OCI-LY7 (cell line): Measurements from ENCODE around the gene PTGDS. TPM values are rescaled to one million over a fixed set of nuclear protein-coding genes. Genes with fewer than 3 reads are reported as not detected.

ENCODE experiments used
- BruUV-seq: library from RNA; stranded (reverse); fragments of 400-500 nt; replicated peaks from 2 replicates; lab custom pipeline; 2021; lab: Mats Ljungman, UMichigan
- CTCF ChIA-PET: fragments of 300-600 bp; sonication (Branson Sonifier 250); formaldehyde crosslinking; loops from one replicate; lab custom pipeline; 2022; ENCODE audit warnings: antibody characterized with exemption; ENCODE audit not compliant: unreplicated experiment; lab: Charles Lee
- POLR2A ChIA-PET: fragments of 300-600 bp; sonication (Branson Sonifier 250); formaldehyde crosslinking; loops from one replicate; lab custom pipeline; 2022; ENCODE audit warnings: antibody characterized with exemption; lab: Charles Lee
- DNase-seq: peaks from one replicate; pipeline ENCODE4 v3.0.0-alpha.2; 2015; ENCODE audit warnings: low spot score
- H2AFZ ChIP-seq: fragments of 200-600 bp; sonication (generic), shearing (Covaris generic); 2 replicates; pipeline ENCODE4 v1.6.1; 2014; ENCODE audit warnings: mild to moderate bottlenecking, antibody characterized with exemption, low read length, moderate library complexity
- H3K27ac ChIP-seq: fragments of 200-600 bp; sonication (generic); 2 replicates; pipeline ENCODE4 v1.5.1; 2014; ENCODE audit warnings: mixed run types, low read depth, mild to moderate bottlenecking, moderate library complexity, low read length, inconsistent platforms; ENCODE audit not compliant: poor library complexity, severe bottlenecking
- H3K36me3 ChIP-seq: fragments of 200-600 bp; sonication (generic); 2 replicates; pipeline ENCODE4 v1.6.1; 2014; ENCODE audit warnings: mild to moderate bottlenecking, antibody characterized with exemption, low read length, moderate library complexity, mixed read lengths; ENCODE audit not compliant: insufficient read depth
- H3K4me1 ChIP-seq: fragments of 200-600 bp; sonication (generic); 2 replicates; pipeline ENCODE4 v1.5.1; 2014; ENCODE audit warnings: mild to moderate bottlenecking, low read length; ENCODE audit not compliant: insufficient read depth, poor library complexity, severe bottlenecking
- H3K4me2 ChIP-seq: fragments of 200-600 bp; sonication (generic); 2 replicates; pipeline ENCODE4 v1.6.1; 2014; ENCODE audit warnings: mild to moderate bottlenecking, low read length
- H3K4me3 ChIP-seq: fragments of 200-600 bp; sonication (generic); 2 replicates; pipeline ENCODE4 v1.5.1; 2014; ENCODE audit warnings: mild to moderate bottlenecking, low read depth, low read length; ENCODE audit not compliant: poor library complexity, severe bottlenecking
- H3K79me2 ChIP-seq: fragments of 200-600 bp; sonication (generic); 2 replicates; pipeline ENCODE4 v1.6.1; 2016; ENCODE audit warnings: low read depth, mild to moderate bottlenecking, low read length, moderate library complexity, mixed read lengths; ENCODE audit not compliant: insufficient read depth
- H3K9me2 ChIP-seq: fragments of 200-600 bp; sonication (generic); 2 replicates; pipeline ENCODE4 v1.6.1; 2016; ENCODE audit warnings: mild to moderate bottlenecking, low read length, mixed read lengths; ENCODE audit not compliant: insufficient read depth
- H3K9me3 ChIP-seq: fragments of 200-600 bp; sonication (generic); 2 replicates; pipeline ENCODE4 v1.6.1; 2014; ENCODE audit warnings: mild to moderate bottlenecking, mixed run types, low read length, mixed read lengths
- H4K20me1 ChIP-seq: fragments of 200-600 bp; sonication (generic); 2 replicates; pipeline ENCODE4 v1.6.1; 2014; ENCODE audit warnings: mild to moderate bottlenecking, antibody characterized with exemption, low read length, moderate library complexity, mixed read lengths; ENCODE audit not compliant: insufficient read depth
- EZH2phosphoT487 ChIP-seq: fragments of 200-600 bp; sonication (generic); IDR thresholded peaks from 2 replicates; pipeline ENCODE4 v1.6.1; 2018; ENCODE audit warnings: low read depth, borderline replicate concordance, mild to moderate bottlenecking, mixed run types, antibody characterized with exemption, low read length, moderate library complexity, mixed read lengths
- intact Hi-C: fragments of 100-400 bp; cut with micrococcal nuclease; formaldehyde crosslinking; loops from one replicate; pipeline ENCODE4 v1.10.0; 2022; ENCODE audit not compliant: unreplicated experiment
- total RNA-seq, 2 experiments: library from RNA; depleted of rRNA in 1 of 2; stranded (reverse); fragments of >200 nt in 1 of 2; shearing (Covaris generic) in 1 of 2; gene quantifications; 2 replicates each; pipeline ENCODE4 v1.2.3, GENCODE V29; 2014 to 2022
- TF ChIP-seq, protein P1 (sequence below): fragments of 200-600 bp; sonication (generic); conservative IDR thresholded peaks from 2 replicates; pipeline ENCODE4 v1.5.1; 2014; ENCODE audit warnings: mild to moderate bottlenecking, antibody characterized with exemption, low read length, moderate library complexity, mixed read lengths

The PTGDS gene
- total RNA-seq, 2 experiments from 2014 or later = not detected

DNA sequence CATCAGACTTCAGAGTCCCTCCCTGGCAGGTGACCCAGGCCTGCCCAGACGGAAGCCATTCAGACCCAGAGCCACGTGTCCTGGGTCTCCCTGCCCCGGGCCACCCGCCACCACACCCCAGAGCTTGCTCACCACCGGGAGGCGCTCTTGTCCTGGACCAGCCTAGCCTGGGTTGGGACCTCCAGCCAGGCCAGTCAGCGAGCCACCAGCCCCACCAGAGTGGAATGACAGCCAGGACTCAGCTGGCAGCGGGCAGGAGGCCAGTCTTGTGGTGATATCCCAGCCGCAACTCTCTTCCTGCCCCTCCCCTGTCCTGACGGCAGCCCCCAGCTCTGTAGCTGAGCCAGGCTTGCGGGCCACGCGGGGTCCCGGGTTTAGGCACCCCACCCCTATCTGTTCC, 1.7 kb upstream of the PTGDS start:
- H2AFZ ChIP-seq = no peak overlapping the region
- H3K9me3 ChIP-seq = no peaks in the 10 kb centered on the region
- no peaks in the 10 kb centered on the region for H3K4me1 ChIP-seq
- intact Hi-C loops = no loop called here
- no peaks in the 10 kb centered on the region for H3K79me2 ChIP-seq
- H3K9me2 ChIP-seq = no peaks in the 10 kb centered on the region
- H3K27ac ChIP-seq = no peak overlapping the region
- no peaks in the 10 kb centered on the region for H4K20me1 ChIP-seq
- TF ChIP-seq, protein P1, sequence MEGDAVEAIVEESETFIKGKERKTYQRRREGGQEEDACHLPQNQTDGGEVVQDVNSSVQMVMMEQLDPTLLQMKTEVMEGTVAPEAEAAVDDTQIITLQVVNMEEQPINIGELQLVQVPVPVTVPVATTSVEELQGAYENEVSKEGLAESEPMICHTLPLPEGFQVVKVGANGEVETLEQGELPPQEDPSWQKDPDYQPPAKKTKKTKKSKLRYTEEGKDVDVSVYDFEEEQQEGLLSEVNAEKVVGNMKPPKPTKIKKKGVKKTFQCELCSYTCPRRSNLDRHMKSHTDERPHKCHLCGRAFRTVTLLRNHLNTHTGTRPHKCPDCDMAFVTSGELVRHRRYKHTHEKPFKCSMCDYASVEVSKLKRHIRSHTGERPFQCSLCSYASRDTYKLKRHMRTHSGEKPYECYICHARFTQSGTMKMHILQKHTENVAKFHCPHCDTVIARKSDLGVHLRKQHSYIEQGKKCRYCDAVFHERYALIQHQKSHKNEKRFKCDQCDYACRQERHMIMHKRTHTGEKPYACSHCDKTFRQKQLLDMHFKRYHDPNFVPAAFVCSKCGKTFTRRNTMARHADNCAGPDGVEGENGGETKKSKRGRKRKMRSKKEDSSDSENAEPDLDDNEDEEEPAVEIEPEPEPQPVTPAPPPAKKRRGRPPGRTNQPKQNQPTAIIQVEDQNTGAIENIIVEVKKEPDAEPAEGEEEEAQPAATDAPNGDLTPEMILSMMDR = peak; percentile 59
- no peak for TF ChIP-seq EZH2phosphoT487
- no peak overlapping the region for H3K4me2 ChIP-seq
- BruUV-seq = no TSS peak
- no peak overlapping the region for H3K4me3 ChIP-seq
- no peaks in the 10 kb centered on the region for H3K36me3 ChIP-seq
- DNase-seq = peak; percentile 28
- ChIA-PET CTCF (interaction anchor here (0.6 to 1.1 kb wide), 2 partner anchors 23 to 92 kb away, joined by 4 to 9 read pairs; no protein-coding TSS in a partner anchor), POLR2A (interaction anchor here (0.6 kb wide), 1 partner anchor 59 kb away, joined by 3 read pairs; no protein-coding TSS in a partner anchor)

DNA sequence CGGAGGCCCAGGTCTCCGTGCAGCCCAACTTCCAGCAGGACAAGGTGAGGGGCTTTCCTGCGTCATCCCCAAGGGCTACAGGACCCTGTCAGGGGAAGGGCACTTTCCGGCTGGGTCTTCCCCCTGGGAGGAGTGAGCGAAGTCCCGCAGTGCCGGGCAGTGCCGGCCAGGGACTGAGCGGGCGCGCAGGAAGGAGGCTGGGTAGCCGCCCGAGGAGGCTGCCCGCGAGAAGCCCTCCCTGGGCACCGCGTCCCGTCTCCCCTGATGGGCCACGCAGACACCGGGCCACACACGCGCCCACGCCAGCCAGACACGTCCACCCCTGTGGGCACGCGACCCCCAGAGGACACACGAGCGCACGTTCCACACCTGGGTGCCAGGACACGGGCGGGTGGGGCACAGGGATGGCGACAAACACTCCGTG, 357 bp downstream of the PTGDS start:
- Histone ChIP-seq H2AFZ (no peak overlapping the region), H3K27ac (no peak overlapping the region)

More for the DNA sequence above, 357 bp downstream of the PTGDS start:
- Histone ChIP-seq H3K4me3 (no peak overlapping the region), H3K4me2 (no peak overlapping the region), H3K9me3 (no peaks in the 10 kb centered on the region), H4K20me1 (no peaks in the 10 kb centered on the region), H3K4me1 (no peaks in the 10 kb centered on the region), H3K79me2 (no peaks in the 10 kb centered on the region), H3K9me2 (no peaks in the 10 kb centered on the region), H3K36me3 (no peaks in the 10 kb centered on the region)
- DNase-seq = no peak
- intact Hi-C loops = no loop called here
- CTCF ChIA-PET = interaction anchor here (0.6 kb wide), 1 partner anchor 22 kb away, joined by 5 read pairs; no protein-coding TSS in a partner anchor
- TF ChIP-seq, protein P1 = no peak
- TF ChIP-seq EZH2phosphoT487 = no peak
- POLR2A ChIA-PET = no interaction called here
- no TSS peak for BruUV-seq
